ENCODE measurements around the gene COL9A2. TPM values are rescaled to one million over a fixed set of nuclear protein-coding genes. Genes with fewer than 3 reads are reported as not detected.

COL9A2 gene
- total RNA-seq, 2 experiments from 2014 or later, result 10.6 to 21.4 TPM

DNA sequence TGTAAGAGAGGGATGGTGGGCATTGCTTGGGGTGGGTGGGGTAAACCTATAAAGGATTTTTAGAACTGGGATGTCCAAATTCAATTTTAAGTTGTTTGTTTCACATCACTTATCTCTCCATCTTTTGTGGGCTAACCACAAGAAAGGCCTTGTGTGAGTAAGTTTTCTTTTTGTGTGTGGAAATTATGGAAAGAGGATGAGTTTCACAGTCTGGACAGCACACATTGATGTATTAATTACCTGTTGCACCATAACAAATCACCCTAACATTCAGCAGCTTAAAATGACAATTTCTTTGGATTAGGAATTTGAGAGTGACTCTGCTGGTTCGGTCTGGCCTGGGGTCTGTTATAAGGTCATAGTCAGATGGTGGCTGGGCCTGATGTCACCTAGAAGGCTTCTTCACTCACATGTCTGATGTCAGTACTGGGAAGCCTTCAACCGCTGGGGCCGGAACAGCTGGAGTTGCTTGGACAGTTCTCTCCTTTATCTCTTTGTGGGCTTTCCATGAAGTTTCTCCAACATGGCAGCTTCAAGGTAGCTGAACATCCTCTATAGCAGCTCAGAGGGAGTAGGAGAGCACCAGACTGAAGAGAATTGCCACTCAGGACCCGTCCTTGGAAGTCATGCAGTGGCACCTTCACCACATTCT, 2.0 kb upstream of the COL9A2 start:
- Histone ChIP-seq H3K4me2 (ENCODE audit: low read length) (no peak overlapping the region), H3K79me2 (ENCODE audit: insufficient read depth, low read depth, low read length) (no peaks in the 10 kb centered on the region), H3K9me3 (ENCODE audit: low read length) (no peaks in the 10 kb centered on the region), H3K4me1 (ENCODE audit: insufficient read depth, low read length, poor library complexity, severe bottlenecking) (peaks cover 29% of the 10 kb centered on the region), H2AFZ (ENCODE audit: low read length) (no peak overlapping the region), H4K20me1 (ENCODE audit: insufficient read depth, low read length) (no peaks in the 10 kb centered on the region), H3K4me3 (ENCODE audit: low read depth, low read length, poor library complexity, severe bottlenecking) (no peak overlapping the region), H3K36me3 (ENCODE audit: insufficient read depth, low read length) (no peaks in the 10 kb centered on the region), H3K9me2 (ENCODE audit: insufficient read depth, low read length) (no peaks in the 10 kb centered on the region), H3K27ac (ENCODE audit: low read depth, low read length, poor library complexity, severe bottlenecking) (no peak overlapping the region)
- TF ChIP-seq, protein P1, sequence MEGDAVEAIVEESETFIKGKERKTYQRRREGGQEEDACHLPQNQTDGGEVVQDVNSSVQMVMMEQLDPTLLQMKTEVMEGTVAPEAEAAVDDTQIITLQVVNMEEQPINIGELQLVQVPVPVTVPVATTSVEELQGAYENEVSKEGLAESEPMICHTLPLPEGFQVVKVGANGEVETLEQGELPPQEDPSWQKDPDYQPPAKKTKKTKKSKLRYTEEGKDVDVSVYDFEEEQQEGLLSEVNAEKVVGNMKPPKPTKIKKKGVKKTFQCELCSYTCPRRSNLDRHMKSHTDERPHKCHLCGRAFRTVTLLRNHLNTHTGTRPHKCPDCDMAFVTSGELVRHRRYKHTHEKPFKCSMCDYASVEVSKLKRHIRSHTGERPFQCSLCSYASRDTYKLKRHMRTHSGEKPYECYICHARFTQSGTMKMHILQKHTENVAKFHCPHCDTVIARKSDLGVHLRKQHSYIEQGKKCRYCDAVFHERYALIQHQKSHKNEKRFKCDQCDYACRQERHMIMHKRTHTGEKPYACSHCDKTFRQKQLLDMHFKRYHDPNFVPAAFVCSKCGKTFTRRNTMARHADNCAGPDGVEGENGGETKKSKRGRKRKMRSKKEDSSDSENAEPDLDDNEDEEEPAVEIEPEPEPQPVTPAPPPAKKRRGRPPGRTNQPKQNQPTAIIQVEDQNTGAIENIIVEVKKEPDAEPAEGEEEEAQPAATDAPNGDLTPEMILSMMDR (conservative IDR thresholded peaks at IDR 0.05; ENCODE audit: low read length), result no peak
- no peak for TF ChIP-seq EZH2phosphoT487 (IDR thresholded peaks at IDR 0.05; ENCODE audit: borderline replicate concordance, low read depth, low read length)
- no TSS peak for BruUV-seq (replicated peaks)
- ChIA-PET CTCF (ENCODE audit: unreplicated experiment) (no interaction called here), POLR2A (no interaction called here)
- intact Hi-C loops (cut with micrococcal nuclease; ENCODE audit: unreplicated experiment), result no loop called here
- DNase-seq (ENCODE audit: low spot score), result no peak

DNA sequence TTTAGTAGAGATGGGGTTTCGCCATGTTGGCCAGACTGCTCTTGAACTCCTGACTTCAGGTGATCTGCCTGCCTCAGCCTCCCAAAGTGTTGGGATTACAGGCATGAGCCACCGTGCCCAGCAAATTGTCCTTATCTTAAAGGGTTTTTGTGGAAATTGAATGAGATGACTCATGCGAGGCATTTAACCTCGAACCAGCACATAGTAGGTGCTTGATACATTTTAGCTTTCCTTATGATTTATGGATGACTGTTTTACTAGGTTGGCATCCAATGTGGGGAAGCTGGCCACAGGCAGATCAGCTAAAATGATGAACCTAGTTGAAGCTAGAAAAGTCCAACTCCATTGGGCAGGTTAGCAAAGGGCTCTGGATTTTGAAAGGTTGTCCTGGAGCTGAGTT, 1.4 kb upstream of the COL9A2 start:
- intact Hi-C loops (cut with micrococcal nuclease; ENCODE audit: unreplicated experiment), result no loop called here
- ChIA-PET POLR2A (no interaction called here), CTCF (ENCODE audit: unreplicated experiment) (no interaction called here)

More for the DNA sequence above, 1.4 kb upstream of the COL9A2 start:
- DNase-seq (ENCODE audit: low spot score), result no peak
- Histone ChIP-seq H3K4me2 (ENCODE audit: low read length) (no peak overlapping the region), H2AFZ (ENCODE audit: low read length) (no peak overlapping the region), H3K9me3 (ENCODE audit: low read length) (no peaks in the 10 kb centered on the region), H3K27ac (ENCODE audit: low read depth, low read length, poor library complexity, severe bottlenecking) (no peak overlapping the region), H3K9me2 (ENCODE audit: insufficient read depth, low read length) (no peaks in the 10 kb centered on the region), H3K4me1 (ENCODE audit: insufficient read depth, low read length, poor library complexity, severe bottlenecking) (peaks cover 35% of the 10 kb centered on the region), H3K4me3 (ENCODE audit: low read depth, low read length, poor library complexity, severe bottlenecking) (no peak overlapping the region), H3K79me2 (ENCODE audit: insufficient read depth, low read depth, low read length) (no peaks in the 10 kb centered on the region), H3K36me3 (ENCODE audit: insufficient read depth, low read length) (no peaks in the 10 kb centered on the region), H4K20me1 (ENCODE audit: insufficient read depth, low read length) (no peaks in the 10 kb centered on the region)
- BruUV-seq (replicated peaks), result no TSS peak
- TF ChIP-seq, protein P1 (conservative IDR thresholded peaks at IDR 0.05; ENCODE audit: low read length), result no peak
- TF ChIP-seq EZH2phosphoT487 (IDR thresholded peaks at IDR 0.05; ENCODE audit: borderline replicate concordance, low read depth, low read length), result no peak
